ENCODE measurements around the gene ZDHHC5.

Gene ZDHHC5

GRCh38 chr11:57727185-57727584 is 59.3 kb downstream of the ZDHHC5 start:
- no peak for DNase-seq (ENCODE audit: low read depth in 1 of 2, low spot score in 1 of 2)

GRCh38 chr11:57728829-57729228 is 60.9 kb downstream of the ZDHHC5 start:
- DNase-seq (ENCODE audit: low read depth in 1 of 2, low spot score in 1 of 2): no peak

- no peak for DNase-seq (ENCODE audit: low read depth in 1 of 2, low spot score in 1 of 2)
Measured at GRCh38 chr11:57729479-57729878, 61.6 kb downstream of the ZDHHC5 start.

GRCh38 chr11:57732661-57733060 is 64.7 kb downstream of the ZDHHC5 start:
- no peak for DNase-seq (ENCODE audit: low read depth in 1 of 2, low spot score in 1 of 2)

- DNase-seq (ENCODE audit: low read depth in 1 of 2, low spot score in 1 of 2): no peak
Measured at GRCh38 chr11:57735619-57736298, 67.8 kb downstream of the ZDHHC5 start.

GRCh38 chr11:57741132-57742086 is 73.5 kb downstream of the ZDHHC5 start, which contains the start of gene SELENOH:
Gene SELENOH, plus strand, starts transcription at chr11:57741491. Its CDS starts 105 bp downstream, at chr11:57741596.
- peak; percentile 80 to 91 for DNase-seq (ENCODE audit: low read depth in 1 of 2, low spot score in 1 of 2)

GRCh38 chr11:57742087-57742452 is 74.2 kb downstream of the ZDHHC5 start:
- DNase-seq (ENCODE audit: low read depth in 1 of 2, low spot score in 1 of 2): no peak

- DNase-seq (ENCODE audit: low read depth in 1 of 2, low spot score in 1 of 2): no peak
Measured at GRCh38 chr11:57744357-57744756, 76.4 kb downstream of the ZDHHC5 start.

GRCh38 chr11:57745206-57745605 is 77.3 kb downstream of the ZDHHC5 start:
- no peak for DNase-seq (ENCODE audit: low read depth in 1 of 2, low spot score in 1 of 2)

- DNase-seq (ENCODE audit: low read depth in 1 of 2, low spot score in 1 of 2): no peak
Measured at GRCh38 chr11:57746920-57747319, 79.0 kb downstream of the ZDHHC5 start.

Measured in stimulated activated CD4-positive, alpha-beta T cell treated with anti-CD3 and anti-CD28 coated beads, Interleukin-15, amount 100 ng/mL, for 1 hour (primary cell).